GM10847 (cell line): ENCODE measurements around the gene LMTK2.

Experiments
- POLR2A ChIP-seq: IDR thresholded peaks from 2 replicates; pipeline ENCODE4 v1.6.1; 2011; ENCODE audit not compliant: insufficient read length; ENCODE audit errors: extremely low read depth

LMTK2 gene

GRCh38 chr7:98200364-98200763 lies 93.7 kb downstream of the LMTK2 start:
- no peak for TF ChIP-seq POLR2A

GRCh38 chr7:98202367-98203195 lies 95.9 kb downstream of the LMTK2 start:
- TF ChIP-seq POLR2A = no peak

- no peak for TF ChIP-seq POLR2A
Observed at GRCh38 chr7:98203261-98203963, 96.8 kb downstream of the LMTK2 start.

GRCh38 chr7:98203964-98204605 lies 97.4 kb downstream of the LMTK2 start:
- no peak for TF ChIP-seq POLR2A

GRCh38 chr7:98204670-98205069 lies 98.0 kb downstream of the LMTK2 start:
- TF ChIP-seq POLR2A = no peak

- TF ChIP-seq POLR2A = no peak
Observed at GRCh38 chr7:98205162-98205845, 98.6 kb downstream of the LMTK2 start.

GRCh38 chr7:98206451-98207330 lies 100.0 kb downstream of the LMTK2 start:
- TF ChIP-seq POLR2A = no peak

- TF ChIP-seq POLR2A = no peak
Observed at GRCh38 chr7:98209166-98209920, 102.7 kb downstream of the LMTK2 start.

GRCh38 chr7:98210513-98211220 lies 104.0 kb downstream of the LMTK2 start:
- TF ChIP-seq POLR2A = no peak

GRCh38 chr7:98211221-98211675 lies 104.6 kb downstream of the LMTK2 start, which contains the start of gene BHLHA15:
Gene BHLHA15 (plus strand): TSS chr7:98211439. CDS start chr7:98212310, 871 bp downstream.
- TF ChIP-seq POLR2A = no peak

- TF ChIP-seq POLR2A = no peak
Observed at GRCh38 chr7:98211676-98212531, 105.2 kb downstream of the LMTK2 start.

GRCh38 chr7:98212532-98213041 lies 105.9 kb downstream of the LMTK2 start:
- no peak for TF ChIP-seq POLR2A
